Activated CD8-positive, alpha-beta memory T cell treated with anti-CD3 and anti-CD28 coated beads for 48 hours (primary cell): Measurements from ENCODE around the gene LIPF.
A peak's percentile ranks its signal among the peaks of the same experiment; 100 is the strongest.
"Not testable (repeated sequence)": the region's sequence is repeated elsewhere in the genome, so short reads cannot be mapped to it uniquely, and the experiment has no call there.

Experiments
- DNase-seq, 3 experiments: peaks; one replicate each; pipeline ENCODE4 v3.0.0-alpha.2; 2020; ENCODE audit warnings: low read depth in 2 of 3, low spot score in 2 of 3

LIPF gene

GRCh38 chr10:88676283-88677060 lies 12.2 kb downstream of the LIPF start:
- no peak for DNase-seq

GRCh38 chr10:88680958-88681357 lies 16.7 kb downstream of the LIPF start:
- no peak for DNase-seq

DNA sequence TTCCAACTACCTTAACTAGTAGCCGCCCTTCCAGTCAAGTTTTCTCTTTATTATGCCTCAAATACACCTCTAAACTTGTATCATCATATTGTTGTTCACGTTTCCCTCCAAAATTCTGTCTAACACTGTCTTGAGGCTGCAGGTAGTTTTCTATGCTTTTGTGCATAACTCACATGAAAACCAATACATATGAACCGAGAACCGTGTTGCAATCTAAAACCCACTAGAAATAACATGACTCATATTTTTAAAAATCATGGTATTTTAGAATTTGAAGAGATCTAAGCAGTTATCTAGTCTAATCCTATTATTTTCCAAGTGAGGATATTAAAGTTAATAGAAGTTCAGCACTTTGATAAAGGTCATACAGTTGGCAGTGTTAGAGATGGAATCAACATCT lies 18.2 kb downstream of the LIPF start:
- no peak for DNase-seq

GRCh38 chr10:88687853-88688467 lies 23.7 kb downstream of the LIPF start:
- no peak for DNase-seq

GRCh38 chr10:88689366-88689765 lies 25.1 kb downstream of the LIPF start:
- DNase-seq: no peak

GRCh38 chr10:88693392-88694020 lies 29.3 kb downstream of the LIPF start:
- DNase-seq: no peak

- DNase-seq: no peak
These were observed 38.8 kb downstream of the LIPF start for GRCh38 chr10:88702848-88703597.

DNA sequence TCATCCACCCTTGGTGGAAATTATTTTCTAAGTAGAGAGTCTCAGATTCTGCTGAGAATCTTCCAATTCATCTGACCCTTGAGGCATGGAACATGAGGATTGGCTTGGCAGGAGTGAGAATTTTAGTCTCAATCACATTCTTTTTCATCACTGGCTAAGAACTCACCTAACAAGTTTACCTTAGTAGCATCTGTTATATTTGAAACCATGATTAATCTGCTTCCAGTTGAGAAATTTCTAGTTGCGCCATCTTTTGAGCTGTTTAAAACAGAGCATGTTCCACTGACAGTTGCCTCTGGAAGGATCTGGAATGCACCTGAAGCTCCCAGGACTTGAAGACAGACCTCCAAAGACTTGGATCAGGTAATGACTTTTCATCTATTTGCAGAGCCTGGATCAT lies 41.7 kb downstream of the LIPF start, which contains the start of gene LIPK:
TSS of gene LIPK (plus strand) at position 292 of the 400 bp plus-strand sequence. CDS start 18,295 bp downstream, outside the sequence.
- DNase-seq: no peak

GRCh38 chr10:88707429-88708155 lies 43.4 kb downstream of the LIPF start:
- DNase-seq: no peak

DNA sequence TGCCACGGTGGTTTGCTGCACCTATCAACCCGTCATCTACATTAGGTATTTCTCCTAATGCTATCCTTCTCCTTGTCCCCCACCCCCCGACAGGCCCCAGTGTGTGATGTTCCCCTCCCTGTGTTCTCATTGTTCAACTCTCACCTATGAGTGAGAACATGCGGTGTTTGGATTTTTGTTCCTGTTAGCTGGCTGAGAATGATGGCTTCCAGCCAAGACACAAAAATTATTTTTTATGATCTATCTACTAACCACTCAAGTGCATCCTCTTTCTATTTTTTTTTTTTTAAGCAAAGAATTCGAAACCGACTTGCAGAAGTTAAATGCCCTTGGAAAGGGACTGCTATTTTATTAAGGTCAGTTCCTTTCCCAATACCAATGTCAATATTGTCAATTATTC lies 45.1 kb downstream of the LIPF start:
- not testable (repeated sequence) for DNase-seq

GRCh38 chr10:88715517-88715916 lies 51.3 kb downstream of the LIPF start:
- no peak for DNase-seq

DNA sequence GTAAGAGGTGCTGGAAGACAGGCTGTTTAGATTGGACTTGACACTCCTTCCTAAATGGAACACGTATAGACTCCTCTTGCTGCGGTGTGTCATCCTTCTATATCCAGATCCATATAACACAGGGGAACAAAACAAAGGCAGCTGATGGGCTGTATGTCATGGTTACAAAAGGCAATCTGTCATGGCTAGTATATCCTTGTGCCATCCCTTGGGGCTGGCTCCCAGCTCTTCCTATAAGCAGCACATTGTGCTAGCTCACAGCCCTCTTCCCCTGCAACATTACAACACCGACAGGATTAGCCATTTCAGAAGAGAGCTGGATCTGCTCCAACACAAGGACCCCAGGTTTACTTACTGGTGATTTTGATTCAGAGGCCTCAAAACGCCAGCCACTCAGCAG lies 57.1 kb downstream of the LIPF start:
- DNase-seq: no peak

GRCh38 chr10:88725798-88726197 lies 61.6 kb downstream of the LIPF start:
- no peak for DNase-seq

- peak in 2 of 3 experiments; percentile 13 to 67 for DNase-seq
These were observed 64.0 kb downstream of the LIPF start for GRCh38 chr10:88728107-88728763.
